Right lobe of liver (tissue), 4 donors: ENCODE results near the gene ALAS2.

ENCODE experiments used
- CTCF ChIP-seq, 4 donors: fragments of 200-600 bp in 3 of 4; fragments of 450-650 bp in 1 of 4; IDR thresholded peaks; one replicate each; pipeline versions ENCODE4 v1.5.1 to v1.8.0; 2016 to 2022; ENCODE audit warnings: antibody characterized with exemption in 4 of 4, mild to moderate bottlenecking in 2 of 4
- POLR2A ChIP-seq: fragments of 450-650 bp; IDR thresholded peaks from one replicate; pipeline ENCODE4 v1.6.1; 2017; ENCODE audit warnings: antibody characterized with exemption, mild to moderate bottlenecking
- donor health status: DM: no; HTN: no; CAD: no.
- donor health status: DM: no; HTN: no; CAD: no.
- donor health status: DM: no; HTN: yes; CAD: no.

- TF ChIP-seq CTCF (IDR thresholded peaks at IDR 0.05) (no peak), POLR2A (no peak)
Observed at GRCh38 chrX:54961750-54962149, 69.0 kb downstream of the ALAS2 start.
